Measurements from ENCODE around the gene RTN4RL2. TPM values are rescaled to one million over a fixed set of nuclear protein-coding genes. Genes with fewer than 3 reads are reported as not detected.
A peak's percentile ranks its signal among the peaks of the same experiment; 100 is the strongest.

Gene RTN4RL2
- total RNA-seq, 1 donor from 2014 or later = 2.0 TPM

GRCh38 chr11:57474017-57474802, 13.9 kb downstream of the RTN4RL2 start:
- Histone ChIP-seq H3K4me1 (peaks cover 22% of the 10 kb centered on the region), H3K9me3 (no peaks in the 10 kb centered on the region), H3K4me3 (no peak overlapping the region), H3K27me3 (no peaks in the 10 kb centered on the region), H3K27ac (no peak overlapping the region), H3K36me3 (no peaks in the 10 kb centered on the region)
- DNase-seq (ENCODE audit: extremely low spot score in 2 of 2) = no peak
- TF ChIP-seq POLR2AphosphoS5 (IDR thresholded peaks at IDR 0.05; ENCODE audit: insufficient read depth in 1 of 2, low read depth in 1 of 2) (no peak), CTCF (IDR thresholded peaks at IDR 0.05) (no peak)
- intact Hi-C loops (cut with DNase I) = no loop called here

GRCh38 chr11:57474803-57475115, 14.4 kb downstream of the RTN4RL2 start:
- Histone ChIP-seq H3K4me3 (no peak overlapping the region), H3K4me1 (peaks cover 22% of the 10 kb centered on the region), H3K27me3 (no peaks in the 10 kb centered on the region), H3K27ac (no peak overlapping the region), H3K36me3 (no peaks in the 10 kb centered on the region), H3K9me3 (no peaks in the 10 kb centered on the region)
- no peak for TF ChIP-seq POLR2AphosphoS5 (IDR thresholded peaks at IDR 0.05; ENCODE audit: insufficient read depth in 1 of 2, low read depth in 1 of 2)
- TF ChIP-seq CTCF (IDR thresholded peaks at IDR 0.05) = no peak
- TF ChIP-seq POLR2A (IDR thresholded peaks at IDR 0.05) = no peak
- DNase-seq (ENCODE audit: extremely low spot score in 2 of 2) = no peak
- intact Hi-C loops (cut with DNase I) = no loop called here

- H3K4me1 ChIP-seq = peaks cover 22% of the 10 kb centered on the region
- intact Hi-C loops (cut with DNase I) = no loop called here
- no peaks in the 10 kb centered on the region for H3K9me3 ChIP-seq
- TF ChIP-seq POLR2A (IDR thresholded peaks at IDR 0.05) (no peak), CTCF (IDR thresholded peaks at IDR 0.05) (no peak)
- H3K27ac ChIP-seq = no peak overlapping the region
- no peak overlapping the region for H3K4me3 ChIP-seq
- no peak for DNase-seq (ENCODE audit: extremely low spot score in 2 of 2)
- no peaks in the 10 kb centered on the region for H3K27me3 ChIP-seq
- no peaks in the 10 kb centered on the region for H3K36me3 ChIP-seq
These were observed 14.9 kb downstream of the RTN4RL2 start for GRCh38 chr11:57475191-57475590.

GRCh38 chr11:57475671-57476046, 15.3 kb downstream of the RTN4RL2 start:
- Histone ChIP-seq H3K27ac (no peak overlapping the region), H3K4me1 (peaks cover 22% of the 10 kb centered on the region), H3K27me3 (no peaks in the 10 kb centered on the region), H3K36me3 (no peaks in the 10 kb centered on the region), H3K4me3 (peak overlapping the region in 1 of 2 donors; percentile 54), H3K9me3 (no peaks in the 10 kb centered on the region)
- DNase-seq (ENCODE audit: extremely low spot score in 2 of 2) = no peak
- no peak for TF ChIP-seq CTCF (IDR thresholded peaks at IDR 0.05)
- no peak for TF ChIP-seq POLR2AphosphoS5 (IDR thresholded peaks at IDR 0.05; ENCODE audit: insufficient read depth in 1 of 2, low read depth in 1 of 2)
- TF ChIP-seq POLR2A (IDR thresholded peaks at IDR 0.05) = no peak
- intact Hi-C loops (cut with DNase I) = no loop called here

GRCh38 chr11:57476047-57476756, 15.9 kb downstream of the RTN4RL2 start:
- no peaks in the 10 kb centered on the region for H3K9me3 ChIP-seq
- peaks cover 22% of the 10 kb centered on the region for H3K4me1 ChIP-seq
- DNase-seq (ENCODE audit: extremely low spot score in 2 of 2) = no peak
- H3K27me3 ChIP-seq = no peaks in the 10 kb centered on the region
- H3K36me3 ChIP-seq = no peaks in the 10 kb centered on the region
- intact Hi-C loops (cut with DNase I) = no loop called here
- peak overlapping the region; percentile 40 for H3K27ac ChIP-seq
- TF ChIP-seq POLR2AphosphoS5 (IDR thresholded peaks at IDR 0.05; ENCODE audit: insufficient read depth in 1 of 2, low read depth in 1 of 2) = no peak
- no peak for TF ChIP-seq POLR2A (IDR thresholded peaks at IDR 0.05)
- no peak for TF ChIP-seq CTCF (IDR thresholded peaks at IDR 0.05)
- peak overlapping the region; percentile 48 to 54 for H3K4me3 ChIP-seq
